Mesothelial cell of epicardium (in vitro differentiated cells): Measurements from ENCODE around the gene SLC38A8. TPM values are rescaled to one million over a fixed set of nuclear protein-coding genes. Genes with fewer than 3 reads are reported as not detected.

Experiments used
- DNase-seq, 2 experiments: peaks; one replicate each; pipeline ENCODE4 v3.0.0; 2021; ENCODE audit warnings: low spot score in 2 of 2; ENCODE audit not compliant: unreplicated experiment in 2 of 2
- H3K27ac Mint-ChIP-seq: 2 replicates; pipeline ENCODE4 v1.8.0; 2021; ENCODE audit warnings: mixed read lengths
- H3K27me3 Mint-ChIP-seq: 2 replicates; pipeline ENCODE4 v1.8.0; 2021; ENCODE audit warnings: low read depth, mixed read lengths
- H3K36me3 Mint-ChIP-seq: 2 replicates; pipeline ENCODE4 v1.8.0; 2021; ENCODE audit warnings: mixed read lengths
- H3K4me1 Mint-ChIP-seq: 2 replicates; pipeline ENCODE4 v1.8.0; 2021; ENCODE audit warnings: mixed read lengths
- H3K4me3 Mint-ChIP-seq: 2 replicates; pipeline ENCODE4 v1.8.0; 2021; ENCODE audit warnings: mild to moderate bottlenecking, moderate library complexity, mixed read lengths
- H3K9me3 Mint-ChIP-seq: 2 replicates; pipeline ENCODE4 v1.8.0; 2021; ENCODE audit warnings: mixed read lengths
- total RNA-seq: library from RNA; stranded (reverse); gene quantifications from 3 replicates; pipeline ENCODE4 v1.2.1, GENCODE V29; 2021
- TF ChIP-seq, protein P1 (sequence below): fragments of 200-600 bp; sonication (generic); IDR thresholded peaks from one replicate; pipeline ENCODE4 v1.5.0; 2021; ENCODE audit warnings: antibody characterized with exemption; ENCODE audit not compliant: unreplicated experiment

Gene SLC38A8
- total RNA-seq, 1 donor from 2014 or later: not detected

DNA sequence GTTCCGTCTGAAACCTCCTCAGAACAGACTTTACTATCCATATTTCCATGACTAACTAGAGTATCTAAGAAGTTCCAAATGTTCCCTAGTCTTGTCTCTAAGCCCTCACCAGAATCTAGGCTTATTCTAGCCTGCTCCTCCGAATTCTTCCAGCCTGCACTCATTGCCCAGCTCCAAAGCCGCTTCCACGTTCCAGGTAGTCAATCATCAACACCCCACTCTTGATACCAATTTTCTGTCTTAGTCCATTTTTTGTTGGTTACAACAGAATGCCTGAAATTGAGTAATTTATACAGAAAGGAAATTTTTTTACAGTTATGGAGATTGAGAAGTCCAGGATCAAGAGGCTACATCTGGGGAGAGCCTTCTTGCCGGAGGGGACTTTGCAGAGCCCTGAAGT is 21.1 kb downstream of the SLC38A8 start:
- Mint-ChIP-seq H3K9me3 (peaks cover 25% of the 10 kb centered on the region), H3K27me3 (no peaks in the 10 kb centered on the region), H3K36me3 (no peaks in the 10 kb centered on the region), H3K4me1 (no peaks in the 10 kb centered on the region), H3K27ac (no peak overlapping the region), H3K4me3 (no peak overlapping the region)
- TF ChIP-seq, protein P1, sequence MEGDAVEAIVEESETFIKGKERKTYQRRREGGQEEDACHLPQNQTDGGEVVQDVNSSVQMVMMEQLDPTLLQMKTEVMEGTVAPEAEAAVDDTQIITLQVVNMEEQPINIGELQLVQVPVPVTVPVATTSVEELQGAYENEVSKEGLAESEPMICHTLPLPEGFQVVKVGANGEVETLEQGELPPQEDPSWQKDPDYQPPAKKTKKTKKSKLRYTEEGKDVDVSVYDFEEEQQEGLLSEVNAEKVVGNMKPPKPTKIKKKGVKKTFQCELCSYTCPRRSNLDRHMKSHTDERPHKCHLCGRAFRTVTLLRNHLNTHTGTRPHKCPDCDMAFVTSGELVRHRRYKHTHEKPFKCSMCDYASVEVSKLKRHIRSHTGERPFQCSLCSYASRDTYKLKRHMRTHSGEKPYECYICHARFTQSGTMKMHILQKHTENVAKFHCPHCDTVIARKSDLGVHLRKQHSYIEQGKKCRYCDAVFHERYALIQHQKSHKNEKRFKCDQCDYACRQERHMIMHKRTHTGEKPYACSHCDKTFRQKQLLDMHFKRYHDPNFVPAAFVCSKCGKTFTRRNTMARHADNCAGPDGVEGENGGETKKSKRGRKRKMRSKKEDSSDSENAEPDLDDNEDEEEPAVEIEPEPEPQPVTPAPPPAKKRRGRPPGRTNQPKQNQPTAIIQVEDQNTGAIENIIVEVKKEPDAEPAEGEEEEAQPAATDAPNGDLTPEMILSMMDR: no peak
- no peak for DNase-seq

DNA sequence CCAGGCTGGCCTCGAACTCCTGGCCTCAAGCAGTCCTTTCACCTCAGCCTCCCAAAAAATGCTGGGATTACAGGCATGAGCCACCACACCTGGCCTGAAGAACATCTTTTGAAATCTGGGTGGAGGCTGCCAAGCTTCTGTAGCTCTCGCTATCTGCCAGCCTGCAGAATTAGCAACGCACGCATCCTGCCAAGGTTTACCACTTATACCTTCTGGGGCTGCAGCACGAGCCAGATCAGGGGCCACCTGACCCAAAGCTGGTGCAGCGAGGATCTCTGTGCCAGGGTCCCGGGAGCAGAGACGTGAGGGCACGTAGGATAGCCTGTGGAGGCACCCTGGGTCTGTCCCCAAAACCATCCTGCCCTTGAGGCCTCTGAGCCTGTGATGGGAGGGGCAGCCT is 22.2 kb downstream of the SLC38A8 start:
- Mint-ChIP-seq H3K4me3 (no peak overlapping the region), H3K27ac (no peak overlapping the region), H3K36me3 (no peaks in the 10 kb centered on the region), H3K9me3 (peaks cover 25% of the 10 kb centered on the region), H3K4me1 (no peaks in the 10 kb centered on the region), H3K27me3 (no peaks in the 10 kb centered on the region)
- DNase-seq: no peak
- TF ChIP-seq, protein P1: no peak

DNA sequence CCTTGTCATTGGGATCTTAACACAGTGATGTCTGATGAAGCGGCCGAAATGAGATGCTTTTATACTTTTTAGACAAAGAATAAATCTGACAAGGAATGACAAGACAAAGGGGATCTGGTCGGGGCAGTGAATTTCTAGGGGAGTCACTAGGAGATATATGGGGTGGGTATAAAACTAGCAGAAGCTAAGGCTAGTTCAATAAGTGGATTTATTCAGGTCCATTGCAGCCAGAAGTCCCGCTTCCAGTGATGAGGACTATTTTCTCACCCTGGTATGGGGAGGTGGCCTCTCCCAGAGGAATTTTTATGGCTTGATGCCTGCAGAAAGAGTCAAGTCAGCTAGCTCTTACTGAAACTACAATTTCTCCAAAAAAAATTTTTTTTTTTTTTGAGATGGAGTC is 23.9 kb downstream of the SLC38A8 start:
- Mint-ChIP-seq H3K4me3 (no peak overlapping the region), H3K36me3 (no peaks in the 10 kb centered on the region), H3K4me1 (no peaks in the 10 kb centered on the region), H3K9me3 (peaks cover 25% of the 10 kb centered on the region), H3K27me3 (no peaks in the 10 kb centered on the region), H3K27ac (no peak overlapping the region)
- TF ChIP-seq, protein P1: no peak
- no peak for DNase-seq

DNA sequence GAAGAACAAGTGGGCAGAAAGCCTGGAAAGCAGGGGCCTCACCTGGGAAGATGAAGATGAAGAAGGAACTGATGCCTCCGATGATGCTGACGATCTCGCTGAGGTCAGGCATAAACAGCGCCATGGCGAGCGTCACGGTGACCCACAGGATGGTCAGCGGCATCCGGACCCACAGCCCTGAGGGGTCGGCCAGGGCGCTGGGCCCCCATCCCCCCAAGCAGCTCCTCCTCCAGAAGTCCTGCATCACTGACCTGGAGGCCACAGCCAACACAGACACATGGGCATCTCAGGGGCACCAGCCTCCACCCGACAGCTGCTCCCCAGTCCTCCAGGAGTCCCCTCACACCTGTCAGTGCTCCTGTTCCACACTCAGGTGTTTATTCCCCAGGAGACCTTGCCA is 26.1 kb downstream of the SLC38A8 start:
- DNase-seq: no peak
- no peaks in the 10 kb centered on the region for H3K27me3 Mint-ChIP-seq
- no peaks in the 10 kb centered on the region for H3K36me3 Mint-ChIP-seq
- H3K9me3 Mint-ChIP-seq: peaks cover 20% of the 10 kb centered on the region
- H3K27ac Mint-ChIP-seq: no peak overlapping the region
- TF ChIP-seq, protein P1: no peak
- H3K4me1 Mint-ChIP-seq: no peaks in the 10 kb centered on the region
- H3K4me3 Mint-ChIP-seq: no peak overlapping the region

DNA sequence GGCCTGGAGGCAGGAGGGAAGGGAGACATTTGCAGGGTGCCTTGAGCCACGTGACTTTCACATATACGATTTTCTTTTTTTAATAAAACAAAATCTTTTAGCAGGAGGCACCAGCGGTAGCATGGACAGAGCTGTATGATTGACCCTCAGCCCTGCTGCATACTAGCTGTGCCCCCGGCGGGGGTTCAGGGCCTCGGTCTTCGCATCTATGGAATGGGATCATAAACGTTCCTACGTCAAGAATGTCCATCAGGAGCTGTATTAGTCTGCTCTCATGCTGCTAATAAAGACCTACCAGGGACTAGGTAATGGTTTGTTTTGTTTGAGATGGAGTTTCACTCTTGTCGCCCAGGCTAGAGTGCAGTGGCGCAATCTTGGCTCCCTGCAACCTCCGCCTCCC is 27.2 kb downstream of the SLC38A8 start:
- H3K9me3 Mint-ChIP-seq: peaks cover 13% of the 10 kb centered on the region

More for the DNA sequence above, 27.2 kb downstream of the SLC38A8 start:
- no peaks in the 10 kb centered on the region for H3K36me3 Mint-ChIP-seq
- no peak overlapping the region for H3K4me3 Mint-ChIP-seq
- H3K27ac Mint-ChIP-seq: no peak overlapping the region
- TF ChIP-seq, protein P1: no peak
- no peaks in the 10 kb centered on the region for H3K4me1 Mint-ChIP-seq
- H3K27me3 Mint-ChIP-seq: no peaks in the 10 kb centered on the region
- no peak for DNase-seq
